GM12801 (cell line): Measurements from ENCODE around the gene HIVEP3.

ENCODE experiments used
- CTCF ChIP-seq: IDR thresholded peaks from one replicate; pipeline ENCODE4 v1.5.1; 2011; ENCODE audit warnings: control low read depth; ENCODE audit not compliant: insufficient read length; ENCODE audit errors: extremely low read depth

The HIVEP3 gene

GRCh38 chr1:41659159-41659495 is 259.6 kb downstream of the HIVEP3 start:
- no peak for TF ChIP-seq CTCF

- no peak for TF ChIP-seq CTCF
Observed at GRCh38 chr1:41658431-41659158, 260.1 kb downstream of the HIVEP3 start.

- TF ChIP-seq CTCF, result no peak
Observed at GRCh38 chr1:41657679-41658295, 260.9 kb downstream of the HIVEP3 start.

- TF ChIP-seq CTCF, result no peak
Observed at GRCh38 chr1:41656825-41657500, 261.8 kb downstream of the HIVEP3 start.

GRCh38 chr1:41656068-41656467 is 262.7 kb downstream of the HIVEP3 start:
- TF ChIP-seq CTCF, result no peak

GRCh38 chr1:41655632-41656031 is 263.1 kb downstream of the HIVEP3 start:
- no peak for TF ChIP-seq CTCF

GRCh38 chr1:41653574-41653973 is 265.1 kb downstream of the HIVEP3 start:
- no peak for TF ChIP-seq CTCF
